Epidermal melanocyte (primary cell): Measurements from ENCODE around the gene ZNF385D.
"Not testable (repeated sequence)": the region's sequence is repeated elsewhere in the genome, so short reads cannot be mapped to it uniquely, and the experiment has no call there.

Experiments used
- DNase-seq: peaks from one replicate; pipeline ENCODE4 v3.0.0; 2011; ENCODE audit warnings: low spot score; ENCODE audit not compliant: insufficient read length

Gene ZNF385D

DNA sequence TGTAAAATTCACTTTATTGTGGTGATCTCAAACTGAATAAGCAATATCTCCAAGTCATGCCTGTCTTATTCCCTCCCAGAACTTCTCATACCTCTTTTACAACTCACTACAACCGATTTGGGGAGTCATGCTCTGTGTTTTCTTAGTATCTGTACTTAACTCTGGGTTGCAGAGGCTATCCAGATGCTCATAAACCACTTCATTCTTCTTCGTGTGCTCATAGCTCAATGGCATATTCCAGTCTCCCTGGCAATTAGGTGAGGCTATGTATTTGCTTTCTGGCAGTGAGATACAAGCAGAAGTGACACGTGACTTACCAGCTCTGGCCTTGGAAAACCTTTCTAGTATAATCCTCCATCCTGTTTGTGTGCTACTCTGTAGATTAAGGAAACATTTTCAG, 360.9 kb downstream of the ZNF385D start:
- DNase-seq, result no peak

DNA sequence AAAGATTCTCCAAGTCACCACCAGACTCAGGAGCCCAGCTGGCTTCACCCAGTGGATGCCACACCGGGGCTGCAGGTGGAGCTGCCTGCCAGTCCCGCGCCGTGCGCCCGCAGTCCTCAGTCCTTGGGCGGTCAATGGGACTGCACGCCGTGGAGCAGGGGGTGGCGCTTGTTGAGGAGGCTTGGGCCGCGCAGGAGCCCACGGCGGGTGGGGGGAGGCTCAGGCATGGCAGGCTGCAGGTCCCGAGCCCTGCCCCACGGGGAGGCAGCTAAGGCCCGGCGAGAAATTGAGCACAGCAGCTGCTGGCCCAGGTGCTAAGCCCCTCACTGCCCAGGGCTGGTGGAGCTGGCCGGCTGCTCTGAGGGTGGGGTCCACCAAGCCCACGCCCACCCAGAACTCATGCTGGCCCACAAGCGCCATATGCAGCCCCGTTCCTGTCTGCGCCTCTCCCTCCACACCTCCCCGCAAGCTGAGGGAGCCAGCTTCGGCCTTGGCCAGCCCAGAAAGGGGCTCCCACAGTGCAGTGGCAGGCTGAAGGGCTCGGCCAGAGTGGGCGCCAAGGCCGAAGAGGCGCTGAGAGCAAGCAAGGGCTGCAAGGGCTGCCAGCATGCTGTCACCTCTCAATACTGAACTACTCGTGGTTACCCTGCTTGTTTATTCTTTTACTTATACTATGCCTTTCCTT, 363.7 kb downstream of the ZNF385D start:
- DNase-seq, result not testable (repeated sequence)

DNA sequence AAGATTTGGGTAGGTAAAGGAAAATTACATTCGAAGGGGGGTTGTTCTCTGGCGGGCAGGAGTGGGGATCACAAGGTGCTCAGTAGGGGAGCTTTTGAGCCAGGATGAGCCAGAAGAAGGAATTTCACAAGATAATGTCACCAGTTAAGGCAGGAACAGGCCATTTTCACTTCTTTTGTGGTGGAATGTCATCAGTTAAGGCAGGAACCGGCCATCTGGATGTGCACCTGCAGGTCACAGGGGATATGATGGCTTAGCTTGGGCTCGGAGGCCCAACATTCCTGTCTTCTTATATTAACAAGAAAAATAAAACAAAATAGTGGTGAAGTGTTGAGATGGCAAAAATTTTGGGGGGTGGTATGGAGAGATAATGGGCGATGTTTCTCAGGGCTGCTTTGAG, 373.0 kb downstream of the ZNF385D start:
- DNase-seq, result not testable (repeated sequence)

DNA sequence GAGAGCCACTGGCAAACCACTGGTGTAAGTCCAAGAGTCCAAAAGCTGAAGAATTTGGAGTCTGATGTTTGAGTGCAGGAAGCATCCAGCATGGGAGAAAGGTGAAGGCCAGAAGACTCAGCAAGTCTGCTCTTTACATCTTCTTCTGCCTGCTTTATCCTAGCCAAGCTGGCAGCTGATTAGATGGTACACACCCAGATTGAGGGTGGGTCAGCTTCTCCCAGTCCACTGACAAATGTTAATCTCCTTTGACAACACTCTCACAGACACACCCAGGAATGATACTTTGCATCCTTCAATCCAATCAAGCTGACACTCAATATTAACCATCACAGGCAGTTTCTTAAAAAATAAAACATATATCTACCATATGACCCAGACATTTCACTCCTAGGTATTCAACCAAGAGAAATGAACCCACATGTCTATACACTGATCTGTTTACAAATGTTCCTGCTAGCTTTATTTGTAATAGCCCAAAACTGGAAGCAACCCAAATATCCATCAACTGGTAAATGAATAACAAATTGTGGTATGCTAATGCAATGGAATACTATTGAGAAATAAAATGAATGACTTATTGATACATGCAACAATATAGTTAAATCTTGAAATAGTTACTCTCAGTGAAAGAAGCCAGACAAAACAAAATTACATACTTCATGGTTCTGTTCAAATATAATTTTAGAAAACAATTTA, 373.8 kb downstream of the ZNF385D start:
- DNase-seq, result no peak

DNA sequence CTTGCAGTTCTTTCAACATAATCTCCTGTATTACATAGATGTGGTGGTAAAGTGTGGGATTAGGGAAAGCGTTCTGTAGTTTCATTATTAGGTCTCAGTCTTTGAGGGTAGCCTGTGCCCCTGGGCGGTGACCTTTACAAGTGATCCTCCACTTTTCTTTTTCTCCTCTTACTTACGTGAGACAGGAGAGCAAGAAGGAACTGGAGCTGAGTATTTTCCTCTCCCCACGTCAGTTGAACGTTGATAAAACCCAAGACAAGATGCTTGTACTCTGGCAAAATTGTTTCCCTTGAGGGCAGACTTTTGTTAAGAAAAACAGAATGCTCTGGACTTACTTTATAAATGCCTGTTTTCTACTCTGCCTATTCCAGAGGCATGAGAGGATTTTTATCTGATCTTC, 378.7 kb downstream of the ZNF385D start:
- no peak for DNase-seq
